GM19438 (cell line): ENCODE results near the gene GRPR.
"Not testable (repeated sequence)": the region's sequence is repeated elsewhere in the genome, so short reads cannot be mapped to it uniquely, and the experiment has no call there.

ENCODE experiments used
- ATAC-seq: cut with Tn5 transposase; IDR thresholded peaks from one replicate; pipeline ENCODE4 v1.9.1; 2021; ENCODE audit warnings: low read depth; ENCODE audit not compliant: unreplicated experiment

GRPR gene

GRCh38 chrX:16136080-16136479, 12.7 kb downstream of the GRPR start:
- no peak for ATAC-seq

GRCh38 chrX:16137416-16138107, 14.2 kb downstream of the GRPR start:
- peak; percentile 85 for ATAC-seq

GRCh38 chrX:16138108-16138427, 14.7 kb downstream of the GRPR start:
- ATAC-seq, result no peak

DNA sequence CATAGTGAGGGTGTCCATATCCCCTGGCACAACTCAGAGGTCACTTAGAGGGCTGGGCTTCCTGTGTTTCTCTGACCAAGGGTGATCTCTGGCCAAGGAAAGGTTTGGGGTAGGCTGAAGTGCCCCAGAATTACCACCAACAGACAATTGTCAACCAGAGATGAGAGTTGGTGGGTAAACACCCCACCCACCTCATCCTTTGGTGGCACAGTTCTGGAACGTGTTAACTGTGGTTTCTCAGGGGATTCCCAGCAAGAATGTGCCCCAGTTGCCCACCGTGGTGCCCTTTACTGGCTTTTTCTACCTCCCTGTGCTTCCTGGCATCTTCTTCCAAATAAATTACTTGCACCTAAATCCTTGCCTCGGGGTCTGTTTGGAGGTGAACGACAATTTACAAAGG, 17.1 kb downstream of the GRPR start:
- ATAC-seq, result no peak

DNA sequence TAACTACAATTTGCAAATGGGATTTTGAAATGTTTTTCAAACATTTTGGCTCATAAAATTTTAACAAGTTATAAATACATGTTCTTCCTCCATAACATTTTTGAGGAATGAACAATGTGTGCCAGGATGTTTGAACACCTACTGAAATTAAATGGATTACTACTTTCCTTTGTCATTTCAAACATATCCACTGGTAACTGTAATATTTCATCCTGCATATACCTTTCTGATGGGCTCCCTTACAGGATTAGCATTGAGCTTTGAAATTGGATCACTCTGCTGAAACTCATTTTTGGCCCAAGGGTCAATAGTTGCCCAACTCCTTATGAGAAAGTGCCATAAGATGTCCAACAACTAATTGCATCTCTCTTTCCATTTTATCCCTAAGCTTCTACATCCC, 17.6 kb downstream of the GRPR start:
- no peak for ATAC-seq

DNA sequence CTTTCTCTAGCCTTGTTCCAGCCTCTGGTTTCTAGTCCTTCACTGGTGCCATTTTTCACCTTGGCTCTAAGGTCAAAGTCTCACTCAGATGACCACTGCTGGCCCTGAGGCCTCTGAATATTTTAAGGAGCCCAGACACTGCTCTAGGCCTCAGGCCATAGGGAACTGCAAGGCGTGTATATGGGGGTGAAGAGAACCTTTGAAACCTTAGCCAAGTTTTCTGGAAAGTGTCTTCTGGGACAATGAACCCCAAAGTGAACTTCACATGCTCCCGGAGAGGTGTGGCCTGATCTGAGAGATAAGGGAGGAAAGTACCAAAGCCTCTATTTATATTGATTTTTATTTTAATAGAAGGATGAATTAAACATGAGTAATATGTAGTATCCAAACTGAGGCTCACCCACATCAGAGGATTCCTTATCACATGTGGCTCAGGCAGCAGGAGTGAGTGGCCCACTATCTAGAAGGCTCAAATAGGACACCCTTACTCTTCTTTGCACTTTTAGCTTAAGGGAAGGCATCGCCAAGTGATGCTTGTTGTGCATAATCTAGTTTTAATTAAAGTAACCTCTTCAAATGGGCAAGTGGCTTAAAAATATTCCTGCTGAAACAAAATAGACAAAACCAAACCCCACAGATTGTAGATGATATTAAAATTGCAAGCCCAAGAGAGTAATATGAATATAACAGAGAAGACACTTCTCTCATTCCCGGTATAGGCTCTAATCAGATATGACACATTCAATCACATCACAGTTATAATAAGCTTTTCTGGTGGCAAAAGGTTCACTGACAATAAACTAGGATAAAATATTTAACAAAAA, 18.3 kb downstream of the GRPR start:
- ATAC-seq, result no peak

GRCh38 chrX:16142246-16142558, 18.8 kb downstream of the GRPR start:
- no peak for ATAC-seq

DNA sequence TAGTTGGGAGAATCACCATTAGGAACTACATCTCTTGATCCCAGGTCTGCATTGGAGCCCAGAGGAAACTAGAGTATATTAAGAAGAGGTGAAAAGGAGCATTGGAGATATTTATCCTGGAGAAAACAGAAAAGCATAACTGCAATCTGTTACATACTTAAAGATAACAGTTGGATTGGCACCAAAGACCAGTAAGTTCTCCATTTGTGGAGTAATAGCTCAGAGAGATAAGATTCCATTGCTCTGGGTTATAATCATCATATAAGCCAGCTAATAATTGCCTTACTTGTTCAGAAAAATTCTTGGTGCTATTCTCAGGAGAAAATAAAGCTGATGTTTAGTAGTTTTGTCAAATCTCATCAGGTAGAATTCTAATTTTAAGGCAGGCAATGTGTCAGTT, 20.6 kb downstream of the GRPR start:
- no peak for ATAC-seq

- ATAC-seq, result no peak
Observed at GRCh38 chrX:16144420-16144819, 21.1 kb downstream of the GRPR start.

DNA sequence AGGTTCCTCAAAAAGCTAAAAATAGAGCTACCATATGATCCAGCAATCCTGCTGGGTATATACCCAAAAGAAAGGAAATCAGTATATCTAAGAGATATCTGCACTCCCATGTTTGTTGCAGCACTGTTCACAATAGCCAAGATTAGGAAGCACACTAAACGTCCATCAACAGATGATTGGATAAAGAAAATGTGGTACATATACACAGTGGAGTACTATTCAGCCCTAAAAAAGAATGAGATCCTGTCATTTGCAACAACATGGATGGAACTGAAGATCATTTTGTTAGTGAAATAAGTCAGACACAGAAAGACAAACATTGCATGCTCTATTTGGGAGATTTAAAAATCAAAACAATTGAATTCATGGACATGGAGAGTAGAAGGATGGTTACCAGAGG, 21.7 kb downstream of the GRPR start:
- not testable (repeated sequence) for ATAC-seq

DNA sequence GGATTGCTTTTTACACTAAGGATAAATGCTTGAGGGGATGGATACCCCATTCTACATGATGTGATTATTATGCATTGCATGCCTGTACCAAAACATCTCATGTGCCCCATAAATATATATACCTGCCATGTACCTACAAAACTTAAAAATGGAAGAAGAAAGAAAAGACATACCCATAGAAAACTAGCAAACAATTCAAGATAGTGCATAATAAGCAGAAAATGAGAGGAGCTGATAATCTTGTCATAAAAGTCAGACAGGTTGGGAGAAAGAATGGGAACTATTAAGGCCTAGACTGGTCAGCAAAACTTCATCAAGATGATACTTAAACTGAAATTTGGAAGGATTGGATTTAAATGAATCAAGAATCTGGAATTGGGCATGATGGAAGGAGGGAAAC, 22.3 kb downstream of the GRPR start:
- ATAC-seq, result no peak

GRCh38 chrX:16148896-16149295, 25.5 kb downstream of the GRPR start:
- ATAC-seq, result no peak

DNA sequence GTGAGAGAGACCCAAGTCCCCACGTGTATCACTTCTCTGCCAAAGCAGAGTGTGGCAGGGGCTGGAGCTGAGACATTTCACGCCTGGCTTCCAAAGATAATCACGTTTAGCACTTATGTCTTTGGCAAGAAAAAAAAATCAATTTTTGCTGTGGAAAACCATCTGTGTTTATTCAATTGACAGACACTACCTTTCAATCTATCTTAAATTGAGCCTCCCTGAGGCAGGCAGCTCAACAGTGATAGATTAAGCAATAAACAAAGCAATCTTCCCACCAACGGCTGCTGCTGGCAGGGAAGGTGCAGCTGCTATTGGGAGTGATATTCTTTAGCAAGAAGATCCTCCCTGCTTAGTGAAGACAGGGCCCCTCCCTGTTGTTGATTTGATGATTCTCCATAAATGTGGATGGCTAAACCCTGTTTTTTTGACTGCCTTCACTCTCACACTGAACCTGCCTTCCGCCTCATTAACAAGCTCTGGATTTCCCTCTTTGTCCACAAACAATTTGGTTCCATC, 32.3 kb downstream of the GRPR start:
- no peak for ATAC-seq

DNA sequence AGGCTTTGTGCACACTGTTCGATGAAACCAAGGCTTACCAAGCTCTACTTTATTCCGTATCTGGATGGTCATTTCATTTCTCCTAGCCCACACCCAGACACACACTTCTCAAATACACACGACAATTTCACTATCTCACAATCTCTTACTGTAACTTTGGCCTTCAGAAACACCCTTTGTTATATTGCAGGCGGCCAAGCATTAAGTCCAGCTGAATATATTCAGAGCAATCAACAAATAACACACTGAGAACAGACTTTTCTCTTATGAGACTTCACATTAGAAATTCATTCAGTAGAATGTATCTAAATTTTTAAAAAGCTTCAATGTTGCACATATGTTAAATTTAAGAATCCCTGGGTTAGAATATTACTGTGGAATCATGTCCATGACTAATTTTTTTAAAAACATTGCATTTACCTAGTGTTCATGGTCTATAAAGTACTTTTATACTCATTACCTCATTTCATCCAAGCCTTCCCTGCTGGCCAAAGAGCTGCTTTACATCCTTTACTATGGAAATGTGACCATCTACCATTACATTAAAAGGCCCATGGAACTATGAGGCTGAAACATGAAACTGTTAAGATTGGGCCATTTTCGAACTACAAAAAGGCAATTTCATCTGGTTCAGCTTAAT, 33.4 kb downstream of the GRPR start:
- ATAC-seq, result no peak

- ATAC-seq, result no peak
Observed at GRCh38 chrX:16160729-16161128, 37.4 kb downstream of the GRPR start.

DNA sequence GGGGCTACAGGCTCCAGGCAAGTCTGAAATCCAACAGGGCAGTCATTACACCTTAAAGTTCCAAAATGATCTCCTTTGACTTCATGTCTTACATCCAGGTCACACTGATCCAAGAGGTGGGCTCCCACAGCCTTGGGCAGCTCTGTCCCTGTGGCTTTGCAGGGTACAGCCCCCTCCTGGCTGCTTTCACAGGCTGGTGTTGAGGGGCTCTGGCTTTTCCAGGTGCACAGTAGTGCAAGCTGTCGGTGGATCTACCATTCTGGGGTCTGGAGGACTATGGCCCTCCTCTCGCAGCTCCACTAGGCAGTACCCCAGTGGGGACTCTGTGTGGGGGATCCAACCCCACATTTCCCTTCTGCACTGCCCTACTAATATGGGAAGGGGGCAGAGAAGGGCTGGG, 37.8 kb downstream of the GRPR start:
- ATAC-seq, result not testable (repeated sequence)

GRCh38 chrX:16162391-16162790, 39.0 kb downstream of the GRPR start:
- ATAC-seq, result no peak

- no peak for ATAC-seq
Observed at GRCh38 chrX:16164748-16165147, 41.4 kb downstream of the GRPR start.

DNA sequence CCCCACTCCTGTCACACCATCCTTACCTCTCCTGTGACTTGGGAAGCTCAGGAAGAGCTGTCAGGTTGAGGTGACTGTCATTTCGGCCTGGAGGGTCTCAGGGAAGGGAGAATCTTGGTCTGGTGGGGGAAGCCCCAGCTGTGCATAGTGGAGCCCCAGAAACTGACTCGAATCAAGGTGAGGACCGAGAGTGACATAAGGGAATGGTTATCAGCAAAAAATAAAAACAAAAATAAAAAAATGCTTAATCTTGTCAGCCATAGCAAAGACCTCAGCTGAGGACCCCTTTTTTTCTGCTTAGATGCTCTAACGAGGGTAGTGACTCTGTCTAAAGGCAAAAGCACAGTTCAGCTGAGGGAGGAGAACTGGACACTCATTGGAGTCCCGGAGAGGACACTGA, 43.8 kb downstream of the GRPR start, which contains the start of gene MAGEB17:
Gene MAGEB17, plus strand, starts transcription at position 301 of the 400 bp plus-strand sequence. CDS start 2,902 bp downstream, outside the sequence.
- ATAC-seq, result no peak

DNA sequence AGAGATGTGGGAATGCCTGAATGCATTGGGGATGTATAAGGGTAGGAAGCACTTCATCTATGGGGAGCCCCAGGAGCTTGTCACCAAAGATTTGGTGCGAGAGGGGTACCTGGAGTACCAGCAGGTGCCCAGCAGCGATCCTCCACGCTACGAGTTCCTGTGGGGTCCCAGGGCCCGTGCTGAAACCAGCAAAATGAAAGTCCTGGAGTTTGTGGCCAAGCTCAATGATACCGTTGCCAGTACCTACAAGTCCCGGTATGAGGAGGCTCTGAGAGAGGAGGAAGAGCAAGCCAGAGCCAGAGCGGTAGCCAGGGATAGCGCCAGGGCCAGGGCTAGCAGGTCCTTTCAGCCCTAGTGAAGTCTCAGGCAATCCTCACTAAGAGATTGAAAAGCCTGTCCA, 47.7 kb downstream of the GRPR start:
- ATAC-seq, result no peak

- ATAC-seq, result no peak
Observed at GRCh38 chrX:16171944-16172343, 48.6 kb downstream of the GRPR start.

- no peak for ATAC-seq
Observed at GRCh38 chrX:16172391-16172790, 49.0 kb downstream of the GRPR start.
